ENCODE results near the gene LAPTM5. TPM values are rescaled to one million over a fixed set of nuclear protein-coding genes. Genes with fewer than 3 reads are reported as not detected.

LAPTM5 gene
- total RNA-seq, 2 experiments from 2014 or later, result 174 to 214 TPM

DNA sequence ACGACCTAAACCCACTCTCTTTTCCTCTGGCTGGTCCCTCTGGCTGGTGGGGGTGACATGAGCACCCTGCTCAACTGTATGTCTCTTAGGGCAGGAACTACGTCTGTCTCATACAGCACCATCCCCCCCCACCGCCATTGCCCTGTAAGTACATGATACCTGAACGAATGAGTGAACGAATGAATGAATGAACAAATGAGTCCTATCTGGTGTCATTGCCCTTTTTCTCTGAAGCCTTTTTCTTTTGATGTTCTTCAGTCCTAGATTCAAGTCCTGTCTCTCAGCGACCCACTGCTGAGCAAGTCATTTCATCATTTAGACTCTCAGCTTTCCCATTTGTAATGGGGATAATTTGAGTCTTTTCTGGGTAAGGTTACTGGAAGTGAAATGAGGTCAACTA is 45.0 kb downstream of the LAPTM5 start:
- Mint-ChIP-seq H3K4me1 (peaks cover 3% of the 10 kb centered on the region), H3K27me3 (peaks cover 2% of the 10 kb centered on the region)
- DNase-seq, result no peak

DNA sequence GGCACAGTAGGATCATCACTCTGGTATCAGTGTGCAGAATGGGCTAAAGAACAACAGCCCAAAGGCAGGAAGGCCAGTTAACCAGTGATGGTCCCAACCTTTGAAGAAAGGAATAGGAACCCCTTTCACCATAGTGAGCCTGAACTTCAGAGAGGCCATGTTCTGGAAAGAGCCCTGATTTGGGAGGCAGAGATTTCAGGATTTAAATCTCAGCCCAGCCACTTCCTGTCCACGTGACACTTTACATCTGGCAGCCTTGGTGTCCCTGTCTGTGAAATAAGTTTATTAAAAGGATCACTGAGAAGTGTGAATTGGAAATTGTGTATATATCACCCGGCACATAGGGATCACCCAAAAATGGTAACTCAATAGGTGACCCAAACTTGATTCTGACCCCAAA is 47.2 kb downstream of the LAPTM5 start:
- H3K4me1 Mint-ChIP-seq, result no peaks in the 10 kb centered on the region
- no peak for ATAC-seq
- intact Hi-C loops (cut with DNase I, micrococcal nuclease), result loop anchor here in 1 of 2 experiments (10.0 kb wide), 2 partner anchors 704 to 996 kb away; partner anchors contain the start of gene SERINC2
- POLR2A ChIA-PET, result no interaction called here
- H3K9me3 Mint-ChIP-seq (ENCODE audit: low read depth), result peaks cover 3% of the 10 kb centered on the region
- peaks cover 2% of the 10 kb centered on the region for H3K27me3 Mint-ChIP-seq
- H3K36me3 Mint-ChIP-seq (ENCODE audit: low read depth), result no peaks in the 10 kb centered on the region
- no peak overlapping the region for H3K27ac Mint-ChIP-seq
- DNase-seq, result no peak
- CTCF ChIA-PET, result no interaction called here
- no peak overlapping the region for H3K4me3 Mint-ChIP-seq

More for the DNA sequence above, 45.0 kb downstream of the LAPTM5 start:
- H3K9me3 Mint-ChIP-seq (ENCODE audit: low read depth), result peaks cover 6% of the 10 kb centered on the region
- H3K27ac Mint-ChIP-seq, result no peak overlapping the region
- H3K4me3 Mint-ChIP-seq, result no peak overlapping the region
- no peak for ATAC-seq
- ChIA-PET POLR2A (no interaction called here), CTCF (no interaction called here)
- intact Hi-C loops (cut with DNase I, micrococcal nuclease), result loop anchor here in 1 of 2 experiments (10.0 kb wide), 2 partner anchors 702 to 998 kb away; partner anchors contain the start of gene SERINC2
- H3K36me3 Mint-ChIP-seq (ENCODE audit: low read depth), result no peaks in the 10 kb centered on the region

DNA sequence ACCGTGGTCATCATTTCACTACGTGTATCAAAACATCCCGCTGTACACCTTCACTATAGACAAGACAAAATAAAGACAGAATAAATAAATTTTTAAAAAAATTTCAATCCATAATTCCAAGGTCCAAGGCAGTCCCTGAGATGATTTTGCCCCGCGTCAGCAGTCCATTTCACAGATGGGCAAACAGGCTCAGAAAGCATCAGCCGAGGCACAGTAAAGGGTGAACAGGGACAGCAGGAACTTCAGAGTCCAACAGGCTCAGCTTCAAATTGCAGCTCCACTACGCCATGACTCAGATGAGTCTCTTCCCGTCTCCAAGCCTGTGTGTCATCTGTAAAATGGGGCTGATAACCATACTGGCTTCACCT is 49.2 kb downstream of the LAPTM5 start:
- H3K9me3 Mint-ChIP-seq (ENCODE audit: low read depth), result no peaks in the 10 kb centered on the region
- H3K4me1 Mint-ChIP-seq, result no peaks in the 10 kb centered on the region
- POLR2A ChIA-PET, result no interaction called here
- no peaks in the 10 kb centered on the region for H3K36me3 Mint-ChIP-seq (ENCODE audit: low read depth)
- intact Hi-C loops (cut with DNase I, micrococcal nuclease), result loop anchor here (1.0 to 5.0 kb wide), 7 partner anchors 296 to 1472 kb away; partner anchors contain the start of gene PTPRU (in 1 of the 2)
- H3K4me3 Mint-ChIP-seq, result no peak overlapping the region
- ATAC-seq (peak; percentile 10), DNase-seq (no peak)
- no peak overlapping the region for H3K27ac Mint-ChIP-seq
- peaks cover 2% of the 10 kb centered on the region for H3K27me3 Mint-ChIP-seq
- CTCF ChIA-PET, result interaction anchor here (0.6 to 1.6 kb wide), 6 partner anchors 98 to 1251 kb away, joined by 3 to 5 read pairs (median 3); no protein-coding TSS in a partner anchor

DNA sequence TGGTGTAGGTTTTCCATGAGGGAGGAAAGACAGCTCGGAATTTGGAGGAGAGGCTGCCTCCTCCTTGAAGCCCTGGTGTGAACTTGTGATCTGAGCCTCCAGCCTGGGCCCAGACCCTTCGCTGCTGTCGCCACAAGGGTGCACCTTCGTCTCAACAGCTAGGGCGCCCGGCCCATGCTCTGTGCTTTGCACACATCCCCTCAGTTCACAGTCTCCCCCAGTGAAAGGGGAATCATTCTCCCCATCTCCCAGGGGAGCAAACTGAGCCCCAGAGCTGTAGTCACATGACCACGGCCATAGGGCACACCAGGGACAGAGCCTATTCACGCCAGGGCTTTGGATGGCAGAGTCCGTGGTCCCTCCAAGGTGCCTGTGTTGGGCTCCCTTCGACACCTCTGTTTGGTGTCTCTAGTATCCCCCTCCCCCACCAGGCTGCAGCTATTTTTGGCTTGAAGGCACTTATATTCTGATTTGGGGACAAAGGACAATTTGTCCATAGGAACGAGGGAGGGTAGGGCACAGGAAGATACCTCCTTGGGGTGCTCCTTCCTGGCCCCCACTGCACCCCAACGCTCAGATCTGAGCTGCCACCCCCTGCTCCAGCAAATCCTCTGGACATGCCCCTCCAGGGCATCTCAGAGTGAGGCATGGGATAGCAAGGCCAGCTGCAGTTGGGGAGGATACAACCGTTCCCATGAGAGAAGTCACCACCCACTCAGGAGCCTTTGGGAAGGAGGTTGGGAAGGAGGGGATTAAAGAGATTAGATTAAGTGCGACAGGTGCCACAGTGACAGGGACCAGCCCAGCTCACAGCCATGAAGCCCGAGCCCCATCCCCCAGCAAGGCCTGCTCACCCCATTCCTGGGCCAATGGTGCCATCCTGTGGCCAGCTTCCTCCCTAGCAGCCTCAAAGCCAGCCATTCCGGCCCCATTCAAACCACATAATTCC is 49.9 kb downstream of the LAPTM5 start:
- H3K4me1 Mint-ChIP-seq, result no peaks in the 10 kb centered on the region
- H3K27me3 Mint-ChIP-seq, result peaks cover 2% of the 10 kb centered on the region
- DNase-seq (peak; percentile 84), ATAC-seq (peak; percentile 91)
- ChIA-PET POLR2A (no interaction called here), CTCF (interaction anchor here (0.6 to 1.6 kb wide), 9 partner anchors 8 to 1473 kb away, joined by 3 to 5 read pairs (median 3); no protein-coding TSS in a partner anchor)
- H3K27ac Mint-ChIP-seq, result no peak overlapping the region
- intact Hi-C loops (cut with DNase I, micrococcal nuclease), result loop anchor here (1.0 to 5.0 kb wide), 7 partner anchors 295 to 1471 kb away; partner anchors contain the start of gene PTPRU (in 1 of the 2)
- H3K4me3 Mint-ChIP-seq, result no peak overlapping the region
- H3K9me3 Mint-ChIP-seq (ENCODE audit: low read depth), result no peaks in the 10 kb centered on the region
- H3K36me3 Mint-ChIP-seq (ENCODE audit: low read depth), result no peaks in the 10 kb centered on the region

DNA sequence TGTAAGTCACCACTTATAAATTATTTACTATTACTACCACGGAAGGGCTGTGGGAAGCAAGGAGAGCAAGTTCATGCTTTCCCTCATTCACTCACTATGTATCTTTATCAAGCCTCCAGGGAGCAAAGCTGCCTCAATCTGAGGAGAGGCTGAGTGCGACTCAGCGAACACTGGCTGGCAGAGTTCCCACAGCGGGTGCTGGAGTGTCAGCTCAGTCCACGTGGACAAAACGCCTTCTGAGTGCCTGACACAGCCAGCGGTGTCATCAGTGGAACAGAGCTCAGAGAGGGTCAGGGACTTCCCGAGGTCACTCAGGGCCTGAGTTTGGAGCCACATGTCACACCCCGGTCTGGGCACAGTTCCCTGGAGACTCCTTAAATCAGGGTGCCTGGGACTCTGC is 51.0 kb downstream of the LAPTM5 start:
- Mint-ChIP-seq H3K4me3 (no peak overlapping the region), H3K27me3 (peaks cover 2% of the 10 kb centered on the region), H3K36me3 (ENCODE audit: low read depth) (no peaks in the 10 kb centered on the region), H3K27ac (no peak overlapping the region), H3K9me3 (ENCODE audit: low read depth) (no peaks in the 10 kb centered on the region), H3K4me1 (no peaks in the 10 kb centered on the region)
- DNase-seq (no peak), ATAC-seq (no peak)
- ChIA-PET CTCF (interaction anchor here (1.3 to 1.4 kb wide), 2 partner anchors 9 to 14 kb away, joined by 3 to 5 read pairs; no protein-coding TSS in a partner anchor), POLR2A (no interaction called here)
- intact Hi-C loops (cut with DNase I, micrococcal nuclease), result loop anchor here (5.0 kb wide), 2 partner anchors 294 to 909 kb away; no protein-coding TSS in a partner anchor

DNA sequence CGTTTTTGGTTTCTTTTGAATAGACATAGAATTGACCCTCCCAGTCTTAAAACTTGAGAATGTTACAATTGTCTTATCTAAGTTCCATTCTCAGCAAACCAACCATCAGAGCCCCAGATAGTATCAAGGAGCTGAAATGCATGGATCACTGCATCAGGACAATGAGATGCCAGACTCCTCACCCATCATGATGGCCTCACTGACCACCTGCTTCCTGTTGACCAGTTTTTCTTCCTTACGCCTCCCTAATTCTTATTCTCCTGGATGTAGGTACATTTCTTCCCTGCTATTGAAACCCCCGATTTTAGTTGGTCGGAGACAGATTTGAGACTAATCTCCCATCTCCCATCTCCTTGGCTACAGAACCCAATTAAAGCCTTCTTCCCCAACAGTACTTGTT is 51.9 kb downstream of the LAPTM5 start:
- ATAC-seq, result no peak
- DNase-seq, result no peak
- Mint-ChIP-seq H3K9me3 (ENCODE audit: low read depth) (no peaks in the 10 kb centered on the region), H3K36me3 (ENCODE audit: low read depth) (no peaks in the 10 kb centered on the region), H3K4me1 (no peaks in the 10 kb centered on the region), H3K27ac (no peak overlapping the region), H3K27me3 (peaks cover 2% of the 10 kb centered on the region), H3K4me3 (no peak overlapping the region)
- ChIA-PET CTCF (interaction anchor here (0.7 kb wide), 1 partner anchor 15 kb away, joined by 3 read pairs; no protein-coding TSS in a partner anchor), POLR2A (no interaction called here)
- intact Hi-C loops (cut with DNase I, micrococcal nuclease), result loop anchor here (5.0 kb wide), 2 partner anchors 293 to 908 kb away; no protein-coding TSS in a partner anchor

DNA sequence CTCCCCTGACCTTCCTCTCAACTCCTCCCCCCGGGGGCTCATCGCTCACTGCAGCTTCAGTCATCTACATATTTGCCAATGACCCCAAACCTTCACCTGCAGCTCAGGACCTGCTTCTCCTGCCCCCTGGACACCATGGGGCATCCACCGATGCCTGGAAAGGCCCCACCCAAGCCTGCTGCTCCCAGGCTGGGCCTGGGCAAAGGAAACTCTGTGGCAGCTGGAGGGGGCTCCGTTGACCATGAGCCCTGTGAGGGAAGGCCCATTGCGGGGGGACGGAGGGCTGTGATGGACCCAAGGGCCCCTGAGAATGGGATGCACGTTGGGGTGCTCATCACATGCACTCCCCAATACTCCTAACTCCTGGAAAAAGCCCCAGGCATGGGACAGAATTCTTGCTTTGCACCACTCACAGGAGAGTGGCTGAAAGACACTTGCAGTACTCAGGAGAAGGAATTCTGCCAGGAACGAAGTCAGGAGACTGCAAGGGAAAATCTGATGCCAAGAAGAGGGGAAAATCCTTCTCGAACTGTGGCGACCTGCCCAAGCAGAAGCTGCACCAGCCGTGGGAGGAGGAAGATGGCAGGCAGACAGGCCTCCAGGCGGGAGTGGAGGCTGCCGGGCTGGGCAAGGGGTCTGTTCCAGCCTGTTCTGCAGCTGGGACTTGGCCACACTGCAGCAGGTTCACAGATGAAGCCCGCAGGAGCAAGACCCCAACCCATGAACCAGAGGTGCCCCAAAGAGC is 52.6 kb downstream of the LAPTM5 start:
- H3K27ac Mint-ChIP-seq, result no peak overlapping the region
- POLR2A ChIA-PET, result no interaction called here
- intact Hi-C loops (cut with DNase I, micrococcal nuclease), result loop anchor here (5.0 kb wide), 2 partner anchors 293 to 908 kb away; no protein-coding TSS in a partner anchor
- no peak for ATAC-seq
- peaks cover 2% of the 10 kb centered on the region for H3K27me3 Mint-ChIP-seq
- no peak for DNase-seq
- CTCF ChIA-PET, result no interaction called here
- no peaks in the 10 kb centered on the region for H3K4me1 Mint-ChIP-seq
- no peaks in the 10 kb centered on the region for H3K36me3 Mint-ChIP-seq (ENCODE audit: low read depth)
- H3K4me3 Mint-ChIP-seq, result no peak overlapping the region
- no peaks in the 10 kb centered on the region for H3K9me3 Mint-ChIP-seq (ENCODE audit: low read depth)

DNA sequence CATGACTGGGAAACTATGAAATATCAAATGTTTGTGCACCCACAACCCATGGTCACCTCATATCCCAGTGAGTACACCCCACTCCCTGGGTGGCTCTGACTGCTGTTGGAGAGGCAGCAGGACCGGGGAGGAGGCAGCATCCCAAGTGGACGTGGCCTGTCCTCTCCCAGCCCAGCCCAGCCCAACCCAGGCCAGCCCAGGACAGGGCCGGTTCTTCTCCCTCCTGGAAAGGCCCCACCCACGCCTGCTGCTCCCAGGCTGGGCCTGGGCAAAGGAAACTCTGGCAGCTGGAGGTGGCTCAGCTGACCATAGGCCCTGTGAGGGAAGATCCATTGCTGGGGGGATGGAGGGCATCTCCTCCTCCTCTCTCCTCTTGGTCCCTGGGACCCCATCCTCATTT is 53.3 kb downstream of the LAPTM5 start:
- Mint-ChIP-seq H3K4me3 (no peak overlapping the region), H3K27me3 (peaks cover 2% of the 10 kb centered on the region), H3K36me3 (ENCODE audit: low read depth) (no peaks in the 10 kb centered on the region), H3K27ac (no peak overlapping the region), H3K4me1 (no peaks in the 10 kb centered on the region), H3K9me3 (ENCODE audit: low read depth) (no peaks in the 10 kb centered on the region)
- CTCF ChIA-PET, result interaction anchor here (0.7 kb wide), 1 partner anchor 210 kb away, joined by 3 read pairs; no protein-coding TSS in a partner anchor
- no peak for ATAC-seq
- no peak for DNase-seq
- POLR2A ChIA-PET, result interaction anchor here (0.6 kb wide), 1 partner anchor 13 kb away, joined by 4 read pairs; no protein-coding TSS in a partner anchor
- intact Hi-C loops (cut with DNase I, micrococcal nuclease), result no loop called here

DNA sequence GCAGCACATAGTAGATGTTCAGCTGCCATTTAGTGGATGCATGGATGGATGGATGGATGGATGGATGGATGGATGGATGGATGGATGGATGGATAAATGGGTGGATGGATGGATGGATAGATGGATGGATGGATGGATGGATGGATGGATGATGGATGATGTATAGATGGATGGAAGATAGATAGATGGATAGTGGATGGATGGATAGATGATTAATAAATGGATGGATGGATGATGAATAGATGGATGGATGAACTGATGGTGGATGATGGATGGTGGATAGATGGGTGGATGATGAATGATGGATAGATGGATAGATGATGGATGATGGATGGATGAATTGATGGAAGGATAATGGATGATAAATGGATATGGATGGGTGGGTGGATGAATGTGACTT is 54.8 kb downstream of the LAPTM5 start:
- Mint-ChIP-seq H3K4me3 (no peak overlapping the region), H3K27me3 (no peaks in the 10 kb centered on the region), H3K4me1 (no peaks in the 10 kb centered on the region), H3K9me3 (ENCODE audit: low read depth) (no peaks in the 10 kb centered on the region), H3K27ac (no peak overlapping the region), H3K36me3 (ENCODE audit: low read depth) (no peaks in the 10 kb centered on the region)
- POLR2A ChIA-PET, result no interaction called here
- ATAC-seq (no peak), DNase-seq (no peak)
- intact Hi-C loops (cut with DNase I, micrococcal nuclease), result no loop called here
- CTCF ChIA-PET, result no interaction called here

DNA sequence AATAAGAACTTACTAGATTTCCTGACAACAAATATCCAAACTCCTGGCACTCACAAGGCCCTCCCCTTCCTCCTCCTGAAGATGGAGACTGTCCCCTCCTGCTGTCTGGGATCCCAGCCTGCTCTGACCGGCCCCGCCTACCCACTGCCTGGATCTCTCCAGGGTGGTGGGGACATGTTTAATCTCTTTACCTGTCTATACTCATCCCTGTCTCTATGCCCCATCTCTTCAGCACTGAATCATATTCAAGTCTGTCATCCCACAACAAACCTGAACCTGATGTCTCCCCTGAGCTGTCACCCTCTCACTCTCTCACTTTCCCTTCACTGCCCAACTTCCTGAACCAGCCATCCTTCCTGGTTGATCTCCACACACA is 56.3 kb downstream of the LAPTM5 start:
- POLR2A ChIA-PET, result no interaction called here
- CTCF ChIA-PET, result interaction anchor here (0.6 kb wide), 1 partner anchor 160 kb away, joined by 4 read pairs; no protein-coding TSS in a partner anchor
- ATAC-seq, result peak; percentile 9

DNA sequence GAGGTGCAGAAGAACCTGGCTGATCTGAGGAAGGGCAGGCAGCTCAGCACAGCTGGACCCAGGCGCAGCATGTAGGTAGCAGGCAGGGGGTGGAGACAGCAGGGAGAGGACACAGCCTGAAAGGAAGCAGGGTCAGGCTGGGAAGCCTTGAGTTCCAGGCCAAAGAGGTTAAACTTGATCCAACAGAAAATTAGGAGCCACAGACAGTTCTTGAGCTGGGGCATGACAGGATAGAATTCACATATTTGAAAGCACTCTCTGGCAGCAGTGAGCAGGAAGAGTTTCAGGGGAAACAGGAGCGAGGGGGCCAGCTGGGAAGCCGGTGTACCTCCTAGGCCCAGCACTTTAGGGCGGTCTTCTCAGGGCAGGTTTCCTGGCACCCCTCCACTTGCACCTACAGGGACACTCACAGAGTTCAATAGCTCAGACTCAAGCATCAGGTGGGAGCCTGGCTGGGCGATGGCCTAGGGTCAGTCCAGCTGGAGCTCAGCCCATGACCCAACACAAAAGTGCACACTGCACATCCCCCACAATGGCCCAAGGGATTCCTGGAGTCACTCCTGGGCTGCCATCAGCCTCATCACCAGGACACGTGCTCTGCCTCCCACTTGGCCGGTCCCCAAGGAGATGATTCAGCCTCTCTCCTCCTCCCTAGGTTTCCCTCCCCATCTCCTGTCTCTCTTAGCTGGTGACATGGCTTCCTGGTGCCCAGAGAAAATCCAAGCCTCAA is 56.9 kb downstream of the LAPTM5 start:
- Mint-ChIP-seq H3K36me3 (ENCODE audit: low read depth) (no peaks in the 10 kb centered on the region), H3K27ac (no peak overlapping the region)
- intact Hi-C loops (cut with DNase I, micrococcal nuclease), result no loop called here

More for the DNA sequence above, 56.3 kb downstream of the LAPTM5 start:
- no peaks in the 10 kb centered on the region for H3K9me3 Mint-ChIP-seq (ENCODE audit: low read depth)
- no peak overlapping the region for H3K4me3 Mint-ChIP-seq
- no peak overlapping the region for H3K27ac Mint-ChIP-seq
- intact Hi-C loops (cut with DNase I, micrococcal nuclease), result no loop called here
- H3K4me1 Mint-ChIP-seq, result no peaks in the 10 kb centered on the region
- no peaks in the 10 kb centered on the region for H3K36me3 Mint-ChIP-seq (ENCODE audit: low read depth)
- no peak for DNase-seq
- H3K27me3 Mint-ChIP-seq, result no peaks in the 10 kb centered on the region

More for the DNA sequence above, 56.9 kb downstream of the LAPTM5 start:
- H3K4me1 Mint-ChIP-seq, result no peaks in the 10 kb centered on the region
- H3K27me3 Mint-ChIP-seq, result no peaks in the 10 kb centered on the region
- H3K4me3 Mint-ChIP-seq, result no peak overlapping the region
- ChIA-PET CTCF (interaction anchor here (0.6 kb wide), 1 partner anchor 160 kb away, joined by 4 read pairs; no protein-coding TSS in a partner anchor), POLR2A (no interaction called here)
- ATAC-seq, result no peak
- H3K9me3 Mint-ChIP-seq (ENCODE audit: low read depth), result no peaks in the 10 kb centered on the region
- no peak for DNase-seq

Data from activated CD4-positive, alpha-beta T cell treated with anti-CD3 and anti-CD28 coated beads for 36 hours (primary cell).